Fibroblast of mammary gland (primary cell): ENCODE measurements around the gene MYO1D.
"Not testable (repeated sequence)": the region's sequence is repeated elsewhere in the genome, so short reads cannot be mapped to it uniquely, and the experiment has no call there.

ENCODE experiments used
- DNase-seq: peaks from one replicate; pipeline ENCODE4 v3.0.0-alpha.2; 2010; ENCODE audit warnings: low read depth
- H3K4me3 ChIP-seq: 2 replicates; pipeline ENCODE4 v1.5.1; 2011; ENCODE audit warnings: low read depth, mild to moderate bottlenecking, low read length, moderate library complexity; ENCODE audit not compliant: control insufficient read depth
- TF ChIP-seq, protein P1 (sequence below): conservative IDR thresholded peaks from 2 replicates; pipeline ENCODE4 v1.5.1; 2011; ENCODE audit warnings: low read depth, low read length, inconsistent platforms; ENCODE audit not compliant: control insufficient read depth, insufficient read depth

MYO1D gene

DNA sequence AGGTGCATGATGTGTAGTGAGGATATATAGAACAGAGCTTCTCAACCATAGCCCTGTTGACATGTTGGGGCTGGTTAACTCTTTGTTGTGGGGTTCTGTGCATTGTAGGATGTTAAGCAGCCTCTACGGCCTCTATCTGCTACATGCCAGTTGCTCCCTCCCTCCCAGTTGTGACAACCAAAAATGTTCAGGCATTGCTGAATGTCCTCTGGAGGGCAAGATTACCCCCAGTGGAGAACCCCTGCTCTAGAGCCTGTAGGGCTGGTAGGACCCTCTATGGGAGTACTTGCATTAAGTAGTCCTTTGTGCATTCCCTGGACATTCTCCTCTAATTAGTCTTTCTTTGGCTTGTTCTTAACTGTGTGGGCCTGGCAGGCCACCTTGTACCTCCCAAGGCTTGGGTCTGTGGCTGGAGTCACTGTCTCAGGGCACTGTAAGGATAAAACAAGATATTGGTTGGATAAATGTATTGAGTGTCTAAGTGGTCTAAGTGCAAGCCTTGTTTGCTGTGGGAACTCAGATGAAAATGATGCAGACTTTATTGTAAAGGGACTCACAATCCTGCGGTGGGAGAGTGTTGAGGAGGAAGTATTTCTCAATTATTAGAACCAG lies 19.8 kb upstream of the MYO1D start:
- TF ChIP-seq, protein P1, sequence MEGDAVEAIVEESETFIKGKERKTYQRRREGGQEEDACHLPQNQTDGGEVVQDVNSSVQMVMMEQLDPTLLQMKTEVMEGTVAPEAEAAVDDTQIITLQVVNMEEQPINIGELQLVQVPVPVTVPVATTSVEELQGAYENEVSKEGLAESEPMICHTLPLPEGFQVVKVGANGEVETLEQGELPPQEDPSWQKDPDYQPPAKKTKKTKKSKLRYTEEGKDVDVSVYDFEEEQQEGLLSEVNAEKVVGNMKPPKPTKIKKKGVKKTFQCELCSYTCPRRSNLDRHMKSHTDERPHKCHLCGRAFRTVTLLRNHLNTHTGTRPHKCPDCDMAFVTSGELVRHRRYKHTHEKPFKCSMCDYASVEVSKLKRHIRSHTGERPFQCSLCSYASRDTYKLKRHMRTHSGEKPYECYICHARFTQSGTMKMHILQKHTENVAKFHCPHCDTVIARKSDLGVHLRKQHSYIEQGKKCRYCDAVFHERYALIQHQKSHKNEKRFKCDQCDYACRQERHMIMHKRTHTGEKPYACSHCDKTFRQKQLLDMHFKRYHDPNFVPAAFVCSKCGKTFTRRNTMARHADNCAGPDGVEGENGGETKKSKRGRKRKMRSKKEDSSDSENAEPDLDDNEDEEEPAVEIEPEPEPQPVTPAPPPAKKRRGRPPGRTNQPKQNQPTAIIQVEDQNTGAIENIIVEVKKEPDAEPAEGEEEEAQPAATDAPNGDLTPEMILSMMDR = no peak

DNA sequence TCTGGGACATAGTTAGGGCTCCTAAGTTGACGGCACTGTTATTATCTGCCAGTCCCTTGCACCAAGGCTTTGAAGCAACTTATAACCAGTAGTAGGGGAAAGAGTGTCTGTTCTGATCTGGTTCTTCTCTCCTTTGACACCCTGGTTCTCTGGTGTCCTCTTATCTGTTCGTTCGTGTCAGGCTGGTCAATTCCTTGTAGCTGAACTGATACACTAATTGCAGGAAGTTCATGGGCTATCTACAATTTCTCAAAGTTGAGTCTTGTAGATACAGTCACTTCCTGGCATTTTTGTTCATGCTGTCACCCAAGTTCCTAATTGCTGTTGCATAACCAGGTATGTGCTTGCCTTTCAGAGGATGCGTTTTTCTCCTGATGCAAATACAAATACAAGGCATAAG lies 17.3 kb upstream of the MYO1D start:
- TF ChIP-seq, protein P1 = no peak
- no peak for DNase-seq
- H3K4me3 ChIP-seq = no peak overlapping the region

More for the DNA sequence above, 19.8 kb upstream of the MYO1D start:
- DNase-seq = no peak
- H3K4me3 ChIP-seq = no peak overlapping the region

DNA sequence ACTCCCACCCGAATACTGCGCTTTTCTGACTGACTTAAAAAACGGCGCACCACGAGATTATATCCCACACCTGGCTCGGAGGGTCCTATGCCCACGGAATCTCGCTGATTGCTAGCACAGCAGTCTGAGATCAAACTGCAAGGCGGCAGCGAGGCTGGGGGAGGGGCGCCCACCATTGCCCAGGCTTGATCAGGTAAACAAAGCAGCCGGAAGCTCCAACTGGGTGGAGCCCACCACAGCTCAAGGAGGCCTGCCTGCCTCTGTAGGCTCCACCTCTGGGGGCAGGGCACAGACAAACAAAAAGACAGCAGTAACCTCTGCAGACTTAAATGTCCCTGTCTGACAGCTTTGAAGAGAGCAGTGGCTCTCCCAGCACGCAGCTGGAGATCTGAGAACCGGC lies 10.5 kb upstream of the MYO1D start:
- H3K4me3 ChIP-seq, DNase-seq: not testable (repeated sequence)

DNA sequence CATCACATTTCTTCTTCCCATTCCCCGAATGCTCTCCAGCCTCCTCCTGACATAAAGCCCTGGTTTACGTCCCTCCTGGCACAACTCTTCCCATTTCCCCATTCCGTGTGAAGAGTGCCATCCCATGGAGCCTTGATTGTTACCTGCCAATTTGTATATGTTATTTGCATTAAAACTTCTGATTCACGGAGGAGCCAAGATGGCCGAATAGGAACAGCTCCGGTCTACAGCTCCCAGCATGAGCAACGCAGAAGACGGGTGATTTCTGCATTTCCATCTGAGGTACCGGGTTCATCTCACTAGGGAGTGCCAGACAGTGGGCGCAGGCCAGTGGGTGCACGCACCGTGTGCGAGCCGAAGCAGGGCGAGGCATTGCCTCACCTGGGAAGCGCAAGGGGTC lies 10.0 kb upstream of the MYO1D start:
- not testable (repeated sequence) for H3K4me3 ChIP-seq, DNase-seq

DNA sequence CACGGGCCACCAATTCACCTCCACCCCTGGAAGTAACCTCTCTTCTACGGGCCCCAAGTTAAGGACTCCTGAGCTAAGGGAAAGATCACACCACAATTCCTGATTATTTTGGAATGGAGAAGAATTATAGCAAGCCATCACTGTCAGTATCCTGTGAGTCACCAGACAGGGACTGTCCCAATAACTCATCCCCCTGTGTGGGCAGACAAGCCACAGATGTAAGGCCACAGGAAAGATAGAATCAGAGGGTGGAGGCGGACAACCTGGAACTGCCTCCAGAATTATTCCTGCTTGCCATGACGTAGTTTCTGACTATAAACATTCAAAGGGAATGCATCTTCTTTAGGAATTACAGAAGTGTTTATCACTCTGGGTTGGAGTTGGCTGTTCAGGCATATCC lies 5.8 kb upstream of the MYO1D start:
- no peak overlapping the region for H3K4me3 ChIP-seq
- TF ChIP-seq, protein P1 = no peak
- peak; percentile 89 for DNase-seq

DNA sequence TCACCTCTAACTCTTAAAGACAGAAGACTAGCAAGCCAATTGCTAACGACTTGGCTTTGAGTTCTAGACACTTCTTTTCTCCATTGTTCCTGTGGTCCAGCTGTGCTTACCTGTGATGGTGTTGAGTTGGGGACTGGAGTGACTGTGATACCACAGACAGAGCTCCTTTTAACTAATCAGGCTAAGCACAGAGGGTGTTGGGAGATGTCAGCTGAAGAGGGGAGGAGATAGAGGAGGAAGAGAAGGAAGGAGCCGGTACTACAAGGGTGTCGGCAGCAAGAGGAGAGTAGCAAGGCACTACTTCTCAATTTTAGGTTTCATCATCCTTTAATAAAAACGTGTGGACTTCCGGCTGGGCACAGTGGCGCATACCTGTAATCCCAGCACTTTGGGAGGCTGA lies 5.1 kb upstream of the MYO1D start:
- TF ChIP-seq, protein P1 = no peak
- no peak overlapping the region for H3K4me3 ChIP-seq
- DNase-seq = no peak

DNA sequence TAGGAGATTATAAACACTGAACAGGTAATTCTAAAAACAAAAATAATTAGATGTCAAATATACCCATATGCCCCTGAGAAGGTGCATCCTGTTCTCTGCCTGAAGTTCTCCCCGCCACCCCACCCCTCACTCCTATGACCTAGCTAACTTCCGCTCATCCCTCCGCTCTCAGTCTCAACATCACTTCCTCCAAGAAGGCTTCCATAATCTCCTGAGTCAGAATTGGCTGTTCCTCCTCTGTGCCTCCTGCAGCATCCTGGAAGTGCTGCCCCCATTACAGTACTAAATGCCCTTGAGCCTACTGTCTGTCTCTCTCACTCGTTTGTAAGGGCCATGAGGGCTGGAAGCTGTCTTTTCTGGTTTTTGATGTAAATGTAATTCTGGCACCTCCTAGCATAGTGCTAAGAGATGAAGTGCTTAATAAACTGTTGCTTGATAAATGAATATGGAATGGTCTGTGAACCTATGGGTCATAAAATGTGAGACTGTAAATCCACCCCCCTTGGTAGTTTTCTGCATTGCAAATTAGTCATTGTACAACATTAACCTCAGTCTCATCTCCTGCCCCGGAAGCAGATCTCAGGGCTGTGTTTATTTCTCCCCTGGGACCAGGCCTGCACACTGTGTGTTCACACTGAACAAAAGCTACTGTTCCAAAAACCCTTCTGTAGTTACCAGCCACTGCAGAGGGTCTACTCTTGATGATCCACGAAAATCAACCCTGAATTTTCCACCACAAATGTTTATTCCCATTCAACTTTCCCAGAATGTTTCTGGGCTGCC lies 3.9 kb upstream of the MYO1D start:
- peak; percentile 74 for DNase-seq
- no peak overlapping the region for H3K4me3 ChIP-seq
- TF ChIP-seq, protein P1 = no peak
